BE2C (cell line): ENCODE measurements around the gene ITPRID2.

ENCODE experiments used
- DNase-seq: peaks from one replicate; pipeline ENCODE4 v3.0.0-alpha.2; 2020
- H3K27me3 ChIP-seq: fragments of 250-450 bp; sonication (Bioruptor Pico); 2 replicates; pipeline ENCODE4 v1.5.1; 2020; ENCODE audit warnings: mild to moderate bottlenecking
- H3K36me3 ChIP-seq: fragments of 250-450 bp; sonication (Bioruptor Pico); 2 replicates; pipeline ENCODE4 v1.5.1; 2020; ENCODE audit warnings: mild to moderate bottlenecking
- H3K4me1 ChIP-seq: fragments of 250-450 bp; sonication (Bioruptor Pico); 2 replicates; pipeline ENCODE4 v1.5.1; 2020
- H3K4me3 ChIP-seq: 2 replicates; pipeline ENCODE4 v1.5.1; 2011; ENCODE audit warnings: low read depth, low read length
- H3K9me3 ChIP-seq: fragments of 250-450 bp; sonication (Bioruptor Pico); 2 replicates; pipeline ENCODE4 v1.5.1; 2020
- TF ChIP-seq, protein P1 (sequence below): IDR thresholded peaks from 2 replicates; pipeline ENCODE4 v1.5.1; 2012; ENCODE audit warnings: mild to moderate bottlenecking, low read depth, low read length

Gene ITPRID2

DNA sequence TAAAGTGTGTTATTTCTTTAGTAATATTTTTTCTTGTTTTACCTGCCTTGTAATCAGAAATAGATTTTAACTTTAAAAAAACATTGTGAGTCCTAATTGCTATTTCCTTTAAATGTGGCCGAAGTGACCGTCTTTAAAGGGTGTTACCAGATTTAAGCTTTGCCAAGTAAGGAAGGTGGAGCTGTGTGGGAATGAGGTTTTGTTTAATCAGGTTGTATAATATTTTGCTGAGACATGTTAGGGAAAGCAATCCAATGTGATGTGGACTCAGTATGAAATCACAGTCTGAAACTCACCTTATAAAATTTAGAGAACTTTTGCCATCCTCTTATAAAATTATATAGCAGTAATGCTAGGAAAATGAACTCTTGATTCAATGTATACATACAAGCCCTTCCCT is 32.9 kb upstream of the ITPRID2 start:
- H3K9me3 ChIP-seq, result no peaks in the 10 kb centered on the region
- no peaks in the 10 kb centered on the region for H3K4me1 ChIP-seq
- DNase-seq, result no peak
- no peak overlapping the region for H3K4me3 ChIP-seq
- no peaks in the 10 kb centered on the region for H3K36me3 ChIP-seq
- H3K27me3 ChIP-seq, result no peaks in the 10 kb centered on the region
- TF ChIP-seq, protein P1, sequence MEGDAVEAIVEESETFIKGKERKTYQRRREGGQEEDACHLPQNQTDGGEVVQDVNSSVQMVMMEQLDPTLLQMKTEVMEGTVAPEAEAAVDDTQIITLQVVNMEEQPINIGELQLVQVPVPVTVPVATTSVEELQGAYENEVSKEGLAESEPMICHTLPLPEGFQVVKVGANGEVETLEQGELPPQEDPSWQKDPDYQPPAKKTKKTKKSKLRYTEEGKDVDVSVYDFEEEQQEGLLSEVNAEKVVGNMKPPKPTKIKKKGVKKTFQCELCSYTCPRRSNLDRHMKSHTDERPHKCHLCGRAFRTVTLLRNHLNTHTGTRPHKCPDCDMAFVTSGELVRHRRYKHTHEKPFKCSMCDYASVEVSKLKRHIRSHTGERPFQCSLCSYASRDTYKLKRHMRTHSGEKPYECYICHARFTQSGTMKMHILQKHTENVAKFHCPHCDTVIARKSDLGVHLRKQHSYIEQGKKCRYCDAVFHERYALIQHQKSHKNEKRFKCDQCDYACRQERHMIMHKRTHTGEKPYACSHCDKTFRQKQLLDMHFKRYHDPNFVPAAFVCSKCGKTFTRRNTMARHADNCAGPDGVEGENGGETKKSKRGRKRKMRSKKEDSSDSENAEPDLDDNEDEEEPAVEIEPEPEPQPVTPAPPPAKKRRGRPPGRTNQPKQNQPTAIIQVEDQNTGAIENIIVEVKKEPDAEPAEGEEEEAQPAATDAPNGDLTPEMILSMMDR, result no peak

DNA sequence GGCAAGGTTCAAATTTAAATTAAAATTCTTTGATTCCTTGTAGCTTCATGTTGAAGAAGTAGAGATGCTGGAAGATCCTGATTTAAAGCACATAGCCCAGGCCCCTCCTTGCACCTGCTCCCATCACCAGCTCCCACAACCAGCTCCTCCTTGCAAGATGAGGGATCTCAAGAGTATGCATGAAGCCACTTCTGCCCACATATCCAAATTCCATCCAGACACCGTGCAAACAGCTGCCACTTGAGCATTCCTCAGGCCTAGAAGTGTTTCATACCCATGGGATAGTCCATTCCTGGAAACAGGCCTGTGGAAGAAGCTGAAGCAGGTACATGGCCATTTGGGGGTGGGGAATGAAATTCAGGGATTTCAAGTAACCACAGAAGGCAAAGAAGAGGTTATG is 32.4 kb upstream of the ITPRID2 start:
- Histone ChIP-seq H3K36me3 (no peaks in the 10 kb centered on the region), H3K9me3 (no peaks in the 10 kb centered on the region), H3K27me3 (no peaks in the 10 kb centered on the region), H3K4me3 (no peak overlapping the region), H3K4me1 (no peaks in the 10 kb centered on the region)
- TF ChIP-seq, protein P1, result no peak
- no peak for DNase-seq

DNA sequence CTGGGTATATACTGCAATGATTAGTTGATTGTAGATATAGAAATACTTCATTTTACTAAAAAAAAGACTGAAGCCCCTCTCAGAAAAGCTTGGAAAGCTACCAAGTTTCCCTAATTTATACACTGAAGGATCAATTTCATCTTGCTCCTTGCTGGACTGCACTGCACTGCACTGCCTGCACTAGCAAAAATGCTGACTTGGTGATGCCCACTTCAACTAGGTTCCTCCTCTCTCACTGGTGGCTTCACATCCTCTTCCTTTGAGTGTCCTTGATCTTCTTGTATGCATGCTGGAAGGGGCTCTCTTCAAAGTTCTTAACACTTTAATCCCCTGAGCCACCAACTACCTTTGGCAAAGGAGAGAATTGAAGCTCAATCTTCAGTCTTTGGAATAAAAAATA is 31.7 kb upstream of the ITPRID2 start:
- Histone ChIP-seq H3K4me1 (no peaks in the 10 kb centered on the region), H3K4me3 (no peak overlapping the region), H3K36me3 (no peaks in the 10 kb centered on the region), H3K27me3 (no peaks in the 10 kb centered on the region), H3K9me3 (no peaks in the 10 kb centered on the region)
- DNase-seq, result no peak
- TF ChIP-seq, protein P1, result no peak

DNA sequence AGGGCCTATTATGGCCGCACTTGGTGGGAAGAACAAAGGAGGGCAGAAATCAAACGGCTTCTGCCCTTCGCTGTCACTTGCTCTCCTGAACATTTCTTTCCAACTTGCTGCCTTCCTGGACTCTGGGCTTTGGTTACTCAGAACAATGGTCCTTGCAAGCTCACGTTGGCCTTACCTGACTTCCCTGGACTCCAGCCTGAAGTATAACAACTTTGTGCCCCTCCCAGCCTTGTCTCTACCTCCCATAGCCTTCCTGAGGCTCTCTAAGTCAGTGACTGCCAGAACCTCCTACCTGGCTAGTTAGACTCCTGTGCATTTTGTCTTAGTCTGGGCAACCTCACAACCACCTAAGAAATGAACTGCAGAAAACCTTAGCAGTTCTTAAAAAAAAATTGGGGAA is 30.2 kb upstream of the ITPRID2 start:
- H3K36me3 ChIP-seq, result no peaks in the 10 kb centered on the region
- TF ChIP-seq, protein P1, result no peak
- no peaks in the 10 kb centered on the region for H3K27me3 ChIP-seq
- no peaks in the 10 kb centered on the region for H3K4me1 ChIP-seq
- H3K9me3 ChIP-seq, result no peaks in the 10 kb centered on the region
- no peak for DNase-seq
- H3K4me3 ChIP-seq, result no peak overlapping the region

DNA sequence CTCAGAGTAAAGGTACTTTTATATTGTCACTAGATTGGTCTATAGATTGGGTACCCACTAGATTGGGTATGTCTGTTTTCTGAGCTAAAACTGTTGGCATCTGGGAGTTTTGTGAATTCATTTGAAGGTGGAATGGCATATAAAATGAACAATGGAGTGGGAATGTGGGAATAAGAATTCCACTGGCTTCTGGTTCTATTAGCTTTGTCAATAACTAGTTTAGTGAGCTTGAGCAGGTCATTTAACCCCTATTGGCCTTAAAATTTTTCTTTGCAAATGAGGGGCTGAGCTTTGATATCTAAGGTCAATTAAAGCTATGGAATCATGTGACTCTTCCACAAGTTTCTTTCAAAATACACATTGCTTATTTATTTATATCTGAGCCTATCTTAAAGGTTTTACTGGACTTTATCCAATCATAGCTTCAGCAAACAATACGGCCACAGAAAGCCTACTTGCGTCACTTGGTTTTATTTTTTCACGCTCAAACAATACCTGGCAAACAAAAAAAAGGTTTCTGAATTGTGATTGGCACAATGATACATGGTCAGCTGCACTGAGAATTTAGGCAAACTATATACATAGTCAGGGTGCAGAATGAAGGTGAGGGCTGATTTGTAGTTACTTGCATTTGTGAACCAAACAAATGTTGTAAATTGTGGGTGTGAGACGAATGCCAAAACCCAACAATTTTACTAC is 28.8 kb upstream of the ITPRID2 start:
- no peaks in the 10 kb centered on the region for H3K27me3 ChIP-seq
- H3K9me3 ChIP-seq, result no peaks in the 10 kb centered on the region
- no peaks in the 10 kb centered on the region for H3K4me1 ChIP-seq
- no peak for DNase-seq
- TF ChIP-seq, protein P1, result no peak
- no peak overlapping the region for H3K4me3 ChIP-seq
- no peaks in the 10 kb centered on the region for H3K36me3 ChIP-seq

DNA sequence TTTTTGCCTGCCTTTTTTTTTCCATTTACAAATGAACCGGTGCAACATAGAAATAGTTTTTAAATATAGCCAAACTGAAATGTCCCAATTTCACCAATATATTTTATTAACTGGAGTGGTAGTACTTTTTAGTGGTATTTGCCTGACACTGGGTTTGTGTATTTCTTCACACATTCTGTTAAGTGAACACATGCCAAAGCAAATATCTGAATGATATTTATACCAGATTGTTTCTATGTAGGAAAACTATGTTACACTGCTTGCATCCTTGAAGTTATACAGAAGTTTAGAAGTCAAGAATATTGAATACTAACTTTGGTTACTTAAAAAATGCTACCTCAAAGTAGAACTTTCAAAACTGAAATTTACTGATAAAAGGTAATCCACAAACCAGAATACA is 19.4 kb upstream of the ITPRID2 start:
- Histone ChIP-seq H3K36me3 (no peaks in the 10 kb centered on the region), H3K9me3 (no peaks in the 10 kb centered on the region), H3K27me3 (no peaks in the 10 kb centered on the region), H3K4me1 (no peaks in the 10 kb centered on the region), H3K4me3 (no peak overlapping the region)
- TF ChIP-seq, protein P1, result no peak
- no peak for DNase-seq
